ENCODE results near the gene RTN4RL2.
"Not testable (repeated sequence)": the region's sequence is repeated elsewhere in the genome, so short reads cannot be mapped to it uniquely, and the experiment has no call there.

GRCh38 chr11:57445122-57445394, 15.3 kb upstream of the RTN4RL2 start:
- not testable (repeated sequence) for TF ChIP-seq CBX2 (IDR thresholded peaks at IDR 0.05; ENCODE audit: insufficient read depth, low read length, poor library complexity, severe bottlenecking); MITF (IDR thresholded peaks at IDR 0.05); NFIC (IDR thresholded peaks at IDR 0.05); ZKSCAN1 (IDR thresholded peaks at IDR 0.05; ENCODE audit: low read depth, low read length); POU5F1 (IDR thresholded peaks at IDR 0.05; ENCODE audit: borderline replicate concordance, low read depth, low read length, partially characterized antibody); RFX1 (IDR thresholded peaks at IDR 0.05); SMAD4 (CRISPR knock-in tag; conservative IDR thresholded peaks at IDR 0.05)
- TF ChIP-seq, protein P1, sequence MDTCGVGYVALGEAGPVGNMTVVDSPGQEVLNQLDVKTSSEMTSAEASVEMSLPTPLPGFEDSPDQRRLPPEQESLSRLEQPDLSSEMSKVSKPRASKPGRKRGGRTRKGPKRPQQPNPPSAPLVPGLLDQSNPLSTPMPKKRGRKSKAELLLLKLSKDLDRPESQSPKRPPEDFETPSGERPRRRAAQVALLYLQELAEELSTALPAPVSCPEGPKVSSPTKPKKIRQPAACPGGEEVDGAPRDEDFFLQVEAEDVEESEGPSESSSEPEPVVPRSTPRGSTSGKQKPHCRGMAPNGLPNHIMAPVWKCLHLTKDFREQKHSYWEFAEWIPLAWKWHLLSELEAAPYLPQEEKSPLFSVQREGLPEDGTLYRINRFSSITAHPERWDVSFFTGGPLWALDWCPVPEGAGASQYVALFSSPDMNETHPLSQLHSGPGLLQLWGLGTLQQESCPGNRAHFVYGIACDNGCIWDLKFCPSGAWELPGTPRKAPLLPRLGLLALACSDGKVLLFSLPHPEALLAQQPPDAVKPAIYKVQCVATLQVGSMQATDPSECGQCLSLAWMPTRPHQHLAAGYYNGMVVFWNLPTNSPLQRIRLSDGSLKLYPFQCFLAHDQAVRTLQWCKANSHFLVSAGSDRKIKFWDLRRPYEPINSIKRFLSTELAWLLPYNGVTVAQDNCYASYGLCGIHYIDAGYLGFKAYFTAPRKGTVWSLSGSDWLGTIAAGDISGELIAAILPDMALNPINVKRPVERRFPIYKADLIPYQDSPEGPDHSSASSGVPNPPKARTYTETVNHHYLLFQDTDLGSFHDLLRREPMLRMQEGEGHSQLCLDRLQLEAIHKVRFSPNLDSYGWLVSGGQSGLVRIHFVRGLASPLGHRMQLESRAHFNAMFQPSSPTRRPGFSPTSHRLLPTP (IDR thresholded peaks at IDR 0.05; ENCODE audit: borderline replicate concordance, extremely low read depth, insufficient read length) = not testable (repeated sequence)
- TF ChIP-seq, protein P2, sequence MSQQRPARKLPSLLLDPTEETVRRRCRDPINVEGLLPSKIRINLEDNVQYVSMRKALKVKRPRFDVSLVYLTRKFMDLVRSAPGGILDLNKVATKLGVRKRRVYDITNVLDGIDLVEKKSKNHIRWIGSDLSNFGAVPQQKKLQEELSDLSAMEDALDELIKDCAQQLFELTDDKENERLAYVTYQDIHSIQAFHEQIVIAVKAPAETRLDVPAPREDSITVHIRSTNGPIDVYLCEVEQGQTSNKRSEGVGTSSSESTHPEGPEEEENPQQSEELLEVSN (IDR thresholded peaks at IDR 0.05; ENCODE audit: borderline replicate concordance in 1 of 2, extremely low read depth in 1 of 2, insufficient read depth in 1 of 2, insufficient read length in 1 of 2, low read depth in 1 of 2, low read length in 1 of 2, poor library complexity in 1 of 2, severe bottlenecking in 1 of 2) = not testable (repeated sequence)
